ENCODE measurements around the gene ZNF184.

The ZNF184 gene

DNA sequence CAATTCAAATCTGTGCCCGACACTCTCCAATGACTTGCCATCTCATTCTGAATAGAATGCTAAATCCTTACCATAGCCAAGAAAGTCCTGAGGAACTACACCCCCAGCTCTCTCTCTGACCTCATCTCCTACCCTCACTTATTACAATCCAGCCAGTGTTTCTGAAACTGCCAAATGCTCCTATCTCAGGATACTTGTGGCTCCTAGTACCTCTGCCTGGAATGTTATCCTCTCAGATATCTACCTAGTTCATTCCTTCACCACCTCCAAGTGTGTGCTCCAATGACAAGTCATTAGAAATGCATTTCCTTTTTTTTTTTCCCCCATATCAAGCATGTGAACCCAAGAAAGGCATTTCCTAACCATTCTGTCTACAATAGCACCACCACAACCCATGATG, 24.4 kb downstream of the ZNF184 start:
- Histone ChIP-seq H3K36me3 (peaks cover 10% of the 10 kb centered on the region), H3K27ac (no peak overlapping the region), H3K27me3 (no peaks in the 10 kb centered on the region), H3K4me1 (ENCODE audit: control insufficient read depth in 1 of 2, insufficient read depth in 1 of 2, low read depth in 1 of 2, low read length in 1 of 2) (no peaks in the 10 kb centered on the region), H3K9me3 (peaks cover 43% of the 10 kb centered on the region), H3K4me3 (ENCODE audit: low read depth in 1 of 2, low read length in 1 of 2) (no peak overlapping the region)
- TF ChIP-seq, protein P1, sequence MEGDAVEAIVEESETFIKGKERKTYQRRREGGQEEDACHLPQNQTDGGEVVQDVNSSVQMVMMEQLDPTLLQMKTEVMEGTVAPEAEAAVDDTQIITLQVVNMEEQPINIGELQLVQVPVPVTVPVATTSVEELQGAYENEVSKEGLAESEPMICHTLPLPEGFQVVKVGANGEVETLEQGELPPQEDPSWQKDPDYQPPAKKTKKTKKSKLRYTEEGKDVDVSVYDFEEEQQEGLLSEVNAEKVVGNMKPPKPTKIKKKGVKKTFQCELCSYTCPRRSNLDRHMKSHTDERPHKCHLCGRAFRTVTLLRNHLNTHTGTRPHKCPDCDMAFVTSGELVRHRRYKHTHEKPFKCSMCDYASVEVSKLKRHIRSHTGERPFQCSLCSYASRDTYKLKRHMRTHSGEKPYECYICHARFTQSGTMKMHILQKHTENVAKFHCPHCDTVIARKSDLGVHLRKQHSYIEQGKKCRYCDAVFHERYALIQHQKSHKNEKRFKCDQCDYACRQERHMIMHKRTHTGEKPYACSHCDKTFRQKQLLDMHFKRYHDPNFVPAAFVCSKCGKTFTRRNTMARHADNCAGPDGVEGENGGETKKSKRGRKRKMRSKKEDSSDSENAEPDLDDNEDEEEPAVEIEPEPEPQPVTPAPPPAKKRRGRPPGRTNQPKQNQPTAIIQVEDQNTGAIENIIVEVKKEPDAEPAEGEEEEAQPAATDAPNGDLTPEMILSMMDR (IDR thresholded peaks at IDR 0.05), result no peak

DNA sequence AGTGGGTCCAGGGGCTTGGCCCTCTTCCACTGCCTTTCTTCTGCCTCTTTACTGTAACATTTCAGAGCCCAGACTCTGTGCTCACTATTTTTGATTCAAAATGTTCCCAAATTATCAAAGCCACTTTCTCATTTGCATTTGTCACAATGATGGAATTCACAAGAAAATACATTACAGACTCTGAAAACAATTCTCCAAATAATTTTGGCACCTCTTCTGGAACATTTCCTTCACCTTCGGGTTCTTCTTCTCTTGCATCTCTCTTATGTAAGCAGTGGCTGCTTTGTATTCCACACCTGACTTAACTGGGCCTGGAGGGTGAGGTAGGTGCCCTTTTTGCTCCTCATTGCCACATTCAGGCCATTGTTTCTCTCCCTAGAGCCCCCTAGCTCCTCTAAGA, 30.0 kb downstream of the ZNF184 start:
- Histone ChIP-seq H3K36me3 (no peaks in the 10 kb centered on the region), H3K27ac (no peak overlapping the region), H3K9me3 (no peaks in the 10 kb centered on the region), H3K27me3 (no peaks in the 10 kb centered on the region), H3K4me3 (ENCODE audit: low read depth in 1 of 2, low read length in 1 of 2) (no peak overlapping the region), H3K4me1 (ENCODE audit: control insufficient read depth in 1 of 2, insufficient read depth in 1 of 2, low read depth in 1 of 2, low read length in 1 of 2) (no peaks in the 10 kb centered on the region)
- TF ChIP-seq, protein P1 (IDR thresholded peaks at IDR 0.05), result no peak

DNA sequence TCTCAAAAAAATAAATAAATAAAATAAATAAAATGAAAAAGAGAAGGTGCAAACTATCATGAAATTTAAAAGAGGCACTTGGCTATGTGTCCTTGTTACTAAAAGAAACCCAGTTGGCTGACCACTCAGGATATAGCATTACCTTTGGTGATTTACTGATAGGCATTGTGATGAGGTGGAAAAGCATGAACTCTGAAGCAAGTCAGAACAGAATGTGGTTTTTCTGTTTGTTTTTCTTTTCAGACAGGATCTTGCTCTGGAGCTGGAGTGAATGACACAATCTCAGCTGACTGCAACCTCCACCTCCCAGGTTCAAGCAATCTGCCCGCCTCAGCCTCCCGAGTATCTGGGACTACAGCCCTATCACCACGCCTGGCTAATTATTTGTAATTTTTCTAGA, 31.9 kb downstream of the ZNF184 start:
- Histone ChIP-seq H3K36me3 (no peaks in the 10 kb centered on the region), H3K9me3 (no peaks in the 10 kb centered on the region), H3K27ac (no peak overlapping the region), H3K4me3 (ENCODE audit: low read depth in 1 of 2, low read length in 1 of 2) (no peak overlapping the region), H3K4me1 (ENCODE audit: control insufficient read depth in 1 of 2, insufficient read depth in 1 of 2, low read depth in 1 of 2, low read length in 1 of 2) (no peaks in the 10 kb centered on the region), H3K27me3 (no peaks in the 10 kb centered on the region)
- TF ChIP-seq, protein P1 (IDR thresholded peaks at IDR 0.05), result no peak

DNA sequence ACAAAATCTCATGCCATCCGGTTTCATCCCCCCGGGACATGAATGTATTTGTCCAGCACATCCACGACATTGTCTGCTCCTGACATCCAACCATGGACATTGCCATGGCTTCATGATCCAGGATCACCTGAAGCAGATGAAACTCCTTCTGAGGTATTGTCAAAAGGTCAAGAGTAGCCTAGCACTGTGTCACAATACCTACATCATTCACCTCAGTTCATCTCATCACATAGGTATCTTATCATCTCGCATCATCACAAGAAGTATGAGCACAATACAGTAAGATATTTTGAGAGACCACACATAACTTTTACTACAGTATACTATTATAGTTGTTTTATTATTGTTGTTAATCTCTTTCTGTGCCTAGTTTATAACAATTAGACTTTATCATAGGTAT, 33.5 kb downstream of the ZNF184 start:
- Histone ChIP-seq H3K4me1 (ENCODE audit: control insufficient read depth in 1 of 2, insufficient read depth in 1 of 2, low read depth in 1 of 2, low read length in 1 of 2) (no peaks in the 10 kb centered on the region), H3K27ac (no peak overlapping the region), H3K27me3 (no peaks in the 10 kb centered on the region), H3K4me3 (ENCODE audit: low read depth in 1 of 2, low read length in 1 of 2) (no peak overlapping the region), H3K36me3 (no peaks in the 10 kb centered on the region), H3K9me3 (no peaks in the 10 kb centered on the region)
- TF ChIP-seq, protein P1 (IDR thresholded peaks at IDR 0.05), result no peak

DNA sequence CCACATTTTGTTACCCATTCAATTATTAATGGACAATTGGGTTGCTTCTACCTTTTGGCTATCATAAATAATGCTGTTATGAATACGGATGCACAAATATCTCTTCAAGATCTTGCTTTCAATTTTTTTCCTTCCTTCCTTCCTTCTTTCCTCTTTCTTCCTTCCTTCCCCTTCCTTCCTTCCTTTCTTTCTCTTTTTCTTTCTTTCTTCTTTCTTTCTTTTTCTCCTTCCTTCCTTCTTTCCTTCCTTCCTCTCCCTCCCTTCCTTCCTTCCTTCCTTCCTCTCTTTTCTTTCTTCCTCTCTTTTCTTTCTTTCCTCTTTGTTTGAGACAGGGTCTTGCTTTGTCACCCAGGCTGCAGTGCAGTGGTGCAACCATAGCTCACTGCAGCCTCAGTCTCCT, 39.2 kb downstream of the ZNF184 start:
- Histone ChIP-seq H3K4me1 (ENCODE audit: control insufficient read depth in 1 of 2, insufficient read depth in 1 of 2, low read depth in 1 of 2, low read length in 1 of 2) (no peaks in the 10 kb centered on the region), H3K27me3 (no peaks in the 10 kb centered on the region), H3K36me3 (no peaks in the 10 kb centered on the region), H3K9me3 (no peaks in the 10 kb centered on the region), H3K27ac (no peak overlapping the region), H3K4me3 (ENCODE audit: low read depth in 1 of 2, low read length in 1 of 2) (no peak overlapping the region)
- TF ChIP-seq, protein P1 (IDR thresholded peaks at IDR 0.05), result no peak

DNA sequence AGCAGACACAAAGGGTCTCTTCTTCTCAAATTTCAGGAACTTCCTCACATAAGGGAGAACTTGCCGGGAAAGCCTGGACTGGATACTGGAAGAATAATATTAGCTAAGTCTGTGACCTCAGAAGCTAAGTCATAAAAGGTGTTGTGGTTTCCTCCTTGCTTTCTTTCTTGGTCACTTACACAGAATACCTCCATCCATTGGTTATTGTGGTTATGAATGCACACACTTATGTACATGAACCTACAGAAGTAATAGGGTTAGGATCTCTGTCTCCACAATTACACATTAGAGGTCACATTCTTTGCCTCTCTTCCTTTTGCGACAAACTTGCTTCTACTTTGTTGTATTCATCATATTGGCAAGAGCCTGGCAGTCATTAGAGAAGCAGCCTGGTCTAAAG, 43.9 kb downstream of the ZNF184 start:
- H3K9me3 ChIP-seq, result no peaks in the 10 kb centered on the region
- H3K36me3 ChIP-seq, result no peaks in the 10 kb centered on the region
- TF ChIP-seq, protein P1 (IDR thresholded peaks at IDR 0.05), result no peak
- H3K4me1 ChIP-seq (ENCODE audit: control insufficient read depth in 1 of 2, insufficient read depth in 1 of 2, low read depth in 1 of 2, low read length in 1 of 2), result no peaks in the 10 kb centered on the region
- no peak overlapping the region for H3K4me3 ChIP-seq (ENCODE audit: low read depth in 1 of 2, low read length in 1 of 2)
- H3K27ac ChIP-seq, result no peak overlapping the region
- no peaks in the 10 kb centered on the region for H3K27me3 ChIP-seq

Measured in neutrophil (primary cell).